ENCODE results near the gene FBN1.

FBN1 gene

GRCh38 chr15:48565560-48566482 is 79.7 kb downstream of the FBN1 start:
- Histone ChIP-seq H3K79me1 (replicated peaks; ENCODE audit: low read length, poor library complexity, severe bottlenecking) (peaks cover 10% of the 10 kb centered on the region), H3K4me2 (ENCODE audit: low read length, poor library complexity, severe bottlenecking) (no peak overlapping the region), H3K27me3 (ENCODE audit: control insufficient read depth in 1 of 2, insufficient read depth in 1 of 2, low read length in 2 of 2) (no peaks in the 10 kb centered on the region), H4K8ac (ENCODE audit: low read length) (no peak overlapping the region), H3K4ac (ENCODE audit: low read depth in 1 of 2, low read length in 2 of 2) (no peak overlapping the region), H3K18ac (ENCODE audit: low read depth in 1 of 2, low read length in 2 of 2) (no peak overlapping the region), H3K4me3 (ENCODE audit: insufficient read depth in 1 of 2, low read depth in 1 of 2, low read length in 2 of 2) (peak overlapping the region in 1 of 2 experiments; percentile 20), H3K23ac (ENCODE audit: low read length in 2 of 2) (no peak overlapping the region), H3K4me1 (ENCODE audit: control insufficient read depth, insufficient read depth, low read depth, low read length) (peaks cover 5% of the 10 kb centered on the region), H4K91ac (ENCODE audit: low read length) (no peak overlapping the region), H3K14ac (ENCODE audit: low read length in 2 of 2) (no peak overlapping the region), H2BK12ac (ENCODE audit: low read length in 2 of 2) (no peak overlapping the region), H2BK5ac (ENCODE audit: low read depth, low read length, poor library complexity, severe bottlenecking) (no peak overlapping the region), H2BK120ac (ENCODE audit: low read depth, low read length) (no peak overlapping the region), H3K9me3 (ENCODE audit: control insufficient read depth, low read length) (no peaks in the 10 kb centered on the region), H3K27ac (ENCODE audit: low read length, poor library complexity, severe bottlenecking) (no peak overlapping the region), H2BK15ac (ENCODE audit: low read depth, poor library complexity, severe bottlenecking) (no peak overlapping the region), H3K36me3 (ENCODE audit: control insufficient read depth in 1 of 2, insufficient read depth in 2 of 2, low read depth in 1 of 2, low read length in 2 of 2) (peaks cover 3 to 42% of the 10 kb centered on the region in 2 experiments), H2AFZ (ENCODE audit: low read depth, low read length) (no peak overlapping the region), H3K9ac (ENCODE audit: low read length) (peak overlapping the region; percentile 79), H2AK5ac (ENCODE audit: low read length, severe bottlenecking) (no peak overlapping the region)
- WGBS, result no CpG with 5 or more reads among the region's 1 CpG
- peak; percentile 92 for DNase-seq

GRCh38 chr15:48564690-48565089 is 80.8 kb downstream of the FBN1 start:
- H2BK12ac ChIP-seq (ENCODE audit: low read length in 2 of 2), result peak overlapping the region in 1 of 2 experiments; percentile 54
- H3K27ac ChIP-seq (ENCODE audit: low read length, poor library complexity, severe bottlenecking), result no peak overlapping the region
- no peaks in the 10 kb centered on the region for H3K9me3 ChIP-seq (ENCODE audit: control insufficient read depth, low read length)
- H3K79me1 ChIP-seq (replicated peaks; ENCODE audit: low read length, poor library complexity, severe bottlenecking), result peaks cover 9% of the 10 kb centered on the region
- H3K27me3 ChIP-seq (ENCODE audit: control insufficient read depth in 1 of 2, insufficient read depth in 1 of 2, low read length in 2 of 2), result no peaks in the 10 kb centered on the region
- no peak overlapping the region for H2AFZ ChIP-seq (ENCODE audit: low read depth, low read length)
- H4K8ac ChIP-seq (ENCODE audit: low read length), result no peak overlapping the region
- no peak overlapping the region for H3K4me2 ChIP-seq (ENCODE audit: low read length, poor library complexity, severe bottlenecking)
- H2BK120ac ChIP-seq (ENCODE audit: low read depth, low read length), result no peak overlapping the region
- H3K9ac ChIP-seq (ENCODE audit: low read length), result peak overlapping the region; percentile 79
- H3K18ac ChIP-seq (ENCODE audit: low read depth in 1 of 2, low read length in 2 of 2), result no peak overlapping the region
- H3K4ac ChIP-seq (ENCODE audit: low read depth in 1 of 2, low read length in 2 of 2), result no peak overlapping the region
- no peak overlapping the region for H2BK15ac ChIP-seq (ENCODE audit: low read depth, poor library complexity, severe bottlenecking)
- H3K14ac ChIP-seq (ENCODE audit: low read length in 2 of 2), result no peak overlapping the region
- H3K4me3 ChIP-seq (ENCODE audit: insufficient read depth in 1 of 2, low read depth in 1 of 2, low read length in 2 of 2), result no peak overlapping the region
- no peak overlapping the region for H4K91ac ChIP-seq (ENCODE audit: low read length)
- no peak for DNase-seq
- H2AK5ac ChIP-seq (ENCODE audit: low read length, severe bottlenecking), result no peak overlapping the region
- H3K23ac ChIP-seq (ENCODE audit: low read length in 2 of 2), result no peak overlapping the region
- peaks cover 5% of the 10 kb centered on the region for H3K4me1 ChIP-seq (ENCODE audit: control insufficient read depth, insufficient read depth, low read depth, low read length)
- 84% methylated on average over 4 of the region's 4 CpGs for WGBS
- peaks cover 0 to 30% of the 10 kb centered on the region in 2 experiments for H3K36me3 ChIP-seq (ENCODE audit: control insufficient read depth in 1 of 2, insufficient read depth in 2 of 2, low read depth in 1 of 2, low read length in 2 of 2)
- H2BK5ac ChIP-seq (ENCODE audit: low read depth, low read length, poor library complexity, severe bottlenecking), result no peak overlapping the region

GRCh38 chr15:48563934-48564333 is 81.6 kb downstream of the FBN1 start:
- Histone ChIP-seq H4K91ac (ENCODE audit: low read length) (no peak overlapping the region), H3K9me3 (ENCODE audit: control insufficient read depth, low read length) (no peaks in the 10 kb centered on the region), H2BK120ac (ENCODE audit: low read depth, low read length) (no peak overlapping the region), H2AFZ (ENCODE audit: low read depth, low read length) (no peak overlapping the region), H3K23ac (ENCODE audit: low read length in 2 of 2) (no peak overlapping the region), H3K27me3 (ENCODE audit: control insufficient read depth in 1 of 2, insufficient read depth in 1 of 2, low read length in 2 of 2) (no peaks in the 10 kb centered on the region), H3K79me1 (replicated peaks; ENCODE audit: low read length, poor library complexity, severe bottlenecking) (peaks cover 9% of the 10 kb centered on the region), H3K9ac (ENCODE audit: low read length) (peak overlapping the region; percentile 1), H3K27ac (ENCODE audit: low read length, poor library complexity, severe bottlenecking) (no peak overlapping the region), H3K36me3 (ENCODE audit: control insufficient read depth in 1 of 2, insufficient read depth in 2 of 2, low read depth in 1 of 2, low read length in 2 of 2) (peaks cover 0 to 24% of the 10 kb centered on the region in 2 experiments), H2BK5ac (ENCODE audit: low read depth, low read length, poor library complexity, severe bottlenecking) (no peak overlapping the region), H3K4me2 (ENCODE audit: low read length, poor library complexity, severe bottlenecking) (no peak overlapping the region), H3K18ac (ENCODE audit: low read depth in 1 of 2, low read length in 2 of 2) (peak overlapping the region in 1 of 2 experiments; percentile 44), H3K4me1 (ENCODE audit: control insufficient read depth, insufficient read depth, low read depth, low read length) (peaks cover 7% of the 10 kb centered on the region), H3K14ac (ENCODE audit: low read length in 2 of 2) (no peak overlapping the region), H2AK5ac (ENCODE audit: low read length, severe bottlenecking) (no peak overlapping the region), H2BK12ac (ENCODE audit: low read length in 2 of 2) (peak overlapping the region in 1 of 2 experiments; percentile 56), H3K4me3 (ENCODE audit: insufficient read depth in 1 of 2, low read depth in 1 of 2, low read length in 2 of 2) (no peak overlapping the region), H3K4ac (ENCODE audit: low read depth in 1 of 2, low read length in 2 of 2) (no peak overlapping the region), H4K8ac (ENCODE audit: low read length) (no peak overlapping the region), H2BK15ac (ENCODE audit: low read depth, poor library complexity, severe bottlenecking) (no peak overlapping the region)
- DNase-seq, result no peak
- WGBS, result no CpG with 5 or more reads among the region's 3 CpGs

DNA sequence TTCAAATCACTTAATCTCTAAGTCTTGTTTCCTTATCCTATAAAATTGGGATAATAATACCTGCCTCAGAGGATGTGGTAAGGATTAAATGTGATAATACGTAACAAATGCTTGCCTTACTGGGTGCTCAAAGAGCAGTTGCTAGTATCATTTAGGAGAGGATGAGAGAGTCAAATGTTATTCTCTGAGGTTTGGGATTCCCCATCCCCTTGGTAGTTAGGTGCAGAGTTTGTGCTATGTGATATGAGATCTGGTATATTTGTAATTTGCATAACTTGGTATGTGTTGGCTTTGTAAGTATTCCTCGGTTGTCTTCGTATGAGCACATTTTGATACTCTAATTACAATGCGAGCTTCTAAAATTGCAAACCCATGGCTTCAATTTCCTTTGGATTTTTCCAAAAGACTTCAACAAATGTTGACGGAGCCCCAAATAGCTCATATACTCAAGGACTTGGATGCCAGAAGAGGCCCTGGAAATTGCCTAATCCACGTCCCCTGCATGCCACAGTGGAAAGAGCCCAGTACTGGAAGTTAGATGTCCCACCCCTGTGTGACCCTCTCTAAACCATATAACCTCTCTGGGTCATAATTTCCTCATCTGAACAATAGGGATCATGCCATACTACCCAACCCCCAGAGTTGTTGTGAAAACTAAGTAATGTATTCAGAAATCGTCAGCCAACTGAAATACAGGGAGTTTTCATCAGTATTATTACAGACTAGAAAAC is 85.0 kb downstream of the FBN1 start:
- Histone ChIP-seq H3K27me3 (ENCODE audit: control insufficient read depth in 1 of 2, insufficient read depth in 1 of 2, low read length in 2 of 2) (no peaks in the 10 kb centered on the region), H2AFZ (ENCODE audit: low read depth, low read length) (no peak overlapping the region), H3K9ac (ENCODE audit: low read length) (peak overlapping the region; percentile 73), H2BK15ac (ENCODE audit: low read depth, poor library complexity, severe bottlenecking) (no peak overlapping the region), H3K36me3 (ENCODE audit: control insufficient read depth in 1 of 2, insufficient read depth in 2 of 2, low read depth in 1 of 2, low read length in 2 of 2) (peaks cover 5 to 52% of the 10 kb centered on the region in 2 experiments), H3K4me1 (ENCODE audit: control insufficient read depth, insufficient read depth, low read depth, low read length) (peaks cover 6% of the 10 kb centered on the region), H2BK12ac (ENCODE audit: low read length in 2 of 2) (no peak overlapping the region), H3K18ac (ENCODE audit: low read depth in 1 of 2, low read length in 2 of 2) (no peak overlapping the region), H3K4me3 (ENCODE audit: insufficient read depth in 1 of 2, low read depth in 1 of 2, low read length in 2 of 2) (peak overlapping the region in 1 of 2 experiments; percentile 40), H2BK5ac (ENCODE audit: low read depth, low read length, poor library complexity, severe bottlenecking) (no peak overlapping the region), H2AK5ac (ENCODE audit: low read length, severe bottlenecking) (no peak overlapping the region), H3K9me3 (ENCODE audit: control insufficient read depth, low read length) (no peaks in the 10 kb centered on the region), H3K27ac (ENCODE audit: low read length, poor library complexity, severe bottlenecking) (no peak overlapping the region), H3K79me1 (replicated peaks; ENCODE audit: low read length, poor library complexity, severe bottlenecking) (peaks cover 15% of the 10 kb centered on the region), H4K8ac (ENCODE audit: low read length) (no peak overlapping the region), H3K4ac (ENCODE audit: low read depth in 1 of 2, low read length in 2 of 2) (no peak overlapping the region), H2BK120ac (ENCODE audit: low read depth, low read length) (no peak overlapping the region), H3K4me2 (ENCODE audit: low read length, poor library complexity, severe bottlenecking) (no peak overlapping the region), H3K23ac (ENCODE audit: low read length in 2 of 2) (no peak overlapping the region), H3K14ac (ENCODE audit: low read length in 2 of 2) (no peak overlapping the region), H4K91ac (ENCODE audit: low read length) (no peak overlapping the region)
- no peak for DNase-seq
- WGBS, result 82% methylated on average over 6 of the region's 7 CpGs

All from mesenchymal stem cell (in vitro differentiated cells and primary cell).